IgD-negative memory B cell (primary cell): ENCODE data around the gene HPSE2. TPM values are rescaled to one million over a fixed set of nuclear protein-coding genes. Genes with fewer than 3 reads are reported as not detected.
"Not testable (repeated sequence)": the region's sequence is repeated elsewhere in the genome, so short reads cannot be mapped to it uniquely, and the experiment has no call there.

Experiments used
- H3K27ac Mint-ChIP-seq, 3 donors: one replicate each; pipeline ENCODE4 v1.8.0; 2020 to 2022; ENCODE audit warnings: mild to moderate bottlenecking in 3 of 3, mixed read lengths in 3 of 3, moderate library complexity in 1 of 3
- H3K27me3 Mint-ChIP-seq: one replicate; pipeline ENCODE4 v1.8.0; 2021; ENCODE audit warnings: mixed read lengths
- H3K36me3 Mint-ChIP-seq: one replicate; pipeline ENCODE4 v1.8.0; 2020; ENCODE audit warnings: mild to moderate bottlenecking, mixed read lengths
- H3K4me1 Mint-ChIP-seq, 3 donors: one replicate each; pipeline ENCODE4 v1.8.0; 2020 to 2022; ENCODE audit warnings: mixed read lengths in 3 of 3, mild to moderate bottlenecking in 1 of 3
- H3K4me3 Mint-ChIP-seq, 4 donors: one replicate each; pipeline ENCODE4 v1.8.0; 2020 to 2022; ENCODE audit warnings: mild to moderate bottlenecking in 4 of 4, mixed read lengths in 4 of 4, moderate library complexity in 3 of 4
- H3K9me3 Mint-ChIP-seq, 3 donors: one replicate each; pipeline ENCODE4 v1.8.0; 2020 to 2021; ENCODE audit warnings: mixed read lengths in 3 of 3, mild to moderate bottlenecking in 1 of 3
- polyA plus RNA-seq: library from polyadenylated mRNA; unstranded; fragments of 300-500 nt; fragmentation: Illumina TruSeq; gene quantifications from one replicate; pipeline ENCODE4 v1.2.3, GENCODE V29; 2021

Gene HPSE2
- polyA plus RNA-seq, 1 donor from 2014 or later, result not detected

- H3K27me3 Mint-ChIP-seq, result peaks cover 12% of the 10 kb centered on the region
- no peaks in the 10 kb centered on the region for H3K4me1 Mint-ChIP-seq
- no peak overlapping the region for H3K4me3 Mint-ChIP-seq
- no peaks in the 10 kb centered on the region for H3K36me3 Mint-ChIP-seq
- H3K9me3 Mint-ChIP-seq, result peaks cover 0 to 2% (median 0%) of the 10 kb centered on the region in 3 donors
- no peak overlapping the region for H3K27ac Mint-ChIP-seq
Observed at GRCh38 chr10:98533241-98533640, 702.4 kb downstream of the HPSE2 start.

- Mint-ChIP-seq H3K27ac (no peak overlapping the region), H3K4me1 (no peaks in the 10 kb centered on the region), H3K4me3 (no peak overlapping the region), H3K36me3 (no peaks in the 10 kb centered on the region), H3K27me3 (peaks cover 4% of the 10 kb centered on the region), H3K9me3 (no peaks in the 10 kb centered on the region)
Observed at GRCh38 chr10:98528805-98529183, 706.9 kb downstream of the HPSE2 start.

GRCh38 chr10:98528166-98528804 lies 707.4 kb downstream of the HPSE2 start:
- Mint-ChIP-seq H3K27ac (no peak overlapping the region), H3K4me1 (no peaks in the 10 kb centered on the region), H3K4me3 (no peak overlapping the region), H3K27me3 (peaks cover 2% of the 10 kb centered on the region), H3K36me3 (no peaks in the 10 kb centered on the region), H3K9me3 (no peaks in the 10 kb centered on the region)

- Mint-ChIP-seq H3K27me3 (no peaks in the 10 kb centered on the region), H3K36me3 (no peaks in the 10 kb centered on the region), H3K4me3 (no peak overlapping the region), H3K4me1 (no peaks in the 10 kb centered on the region), H3K27ac (no peak overlapping the region), H3K9me3 (peaks cover 0 to 2% (median 0%) of the 10 kb centered on the region in 3 donors)
Observed at GRCh38 chr10:98525969-98526368, 709.7 kb downstream of the HPSE2 start.

GRCh38 chr10:98524124-98524523 lies 711.5 kb downstream of the HPSE2 start:
- peaks cover 0 to 2% (median 0%) of the 10 kb centered on the region in 3 donors for H3K9me3 Mint-ChIP-seq
- H3K36me3 Mint-ChIP-seq, result no peaks in the 10 kb centered on the region
- H3K4me1 Mint-ChIP-seq, result no peaks in the 10 kb centered on the region
- no peak overlapping the region for H3K27ac Mint-ChIP-seq
- H3K4me3 Mint-ChIP-seq, result no peak overlapping the region
- no peaks in the 10 kb centered on the region for H3K27me3 Mint-ChIP-seq

GRCh38 chr10:98519841-98520240 lies 715.8 kb downstream of the HPSE2 start:
- H3K4me1 Mint-ChIP-seq, result peaks cover 0 to 3% (median 0%) of the 10 kb centered on the region in 3 donors
- no peaks in the 10 kb centered on the region for H3K36me3 Mint-ChIP-seq
- no peak overlapping the region for H3K4me3 Mint-ChIP-seq
- H3K9me3 Mint-ChIP-seq, result peaks cover 0 to 2% (median 0%) of the 10 kb centered on the region in 3 donors
- H3K27ac Mint-ChIP-seq, result no peak overlapping the region
- H3K27me3 Mint-ChIP-seq, result peaks cover 16% of the 10 kb centered on the region

- Mint-ChIP-seq H3K27ac (no peak overlapping the region), H3K27me3 (peaks cover 16% of the 10 kb centered on the region), H3K4me3 (no peak overlapping the region), H3K36me3 (no peaks in the 10 kb centered on the region), H3K9me3 (peaks cover 0 to 5% (median 0%) of the 10 kb centered on the region in 3 donors), H3K4me1 (peaks cover 0 to 3% (median 0%) of the 10 kb centered on the region in 3 donors)
Observed at GRCh38 chr10:98517672-98518071, 718.0 kb downstream of the HPSE2 start.

GRCh38 chr10:98516352-98516751 lies 719.3 kb downstream of the HPSE2 start:
- Mint-ChIP-seq H3K4me3 (no peak overlapping the region), H3K4me1 (peaks cover 0 to 3% (median 0%) of the 10 kb centered on the region in 3 donors), H3K27ac (no peak overlapping the region), H3K27me3 (peaks cover 16% of the 10 kb centered on the region), H3K36me3 (no peaks in the 10 kb centered on the region), H3K9me3 (peaks cover 0 to 5% (median 0%) of the 10 kb centered on the region in 3 donors)

- H3K27me3 Mint-ChIP-seq, result peaks cover 13% of the 10 kb centered on the region
- peaks cover 0 to 3% (median 0%) of the 10 kb centered on the region in 3 donors for H3K9me3 Mint-ChIP-seq
- no peaks in the 10 kb centered on the region for H3K36me3 Mint-ChIP-seq
- peaks cover 0 to 2% (median 0%) of the 10 kb centered on the region in 3 donors for H3K4me1 Mint-ChIP-seq
- H3K4me3 Mint-ChIP-seq, result no peak overlapping the region
- H3K27ac Mint-ChIP-seq, result no peak overlapping the region
Observed at GRCh38 chr10:98513704-98514103, 721.9 kb downstream of the HPSE2 start.

GRCh38 chr10:98511876-98512275 lies 723.8 kb downstream of the HPSE2 start:
- Mint-ChIP-seq H3K4me3 (no peak overlapping the region), H3K4me1 (no peaks in the 10 kb centered on the region), H3K27ac (no peak overlapping the region), H3K27me3 (peaks cover 9% of the 10 kb centered on the region), H3K36me3 (no peaks in the 10 kb centered on the region), H3K9me3 (peaks cover 0 to 3% (median 0%) of the 10 kb centered on the region in 3 donors)

- Mint-ChIP-seq H3K27me3 (peaks cover 4% of the 10 kb centered on the region), H3K9me3 (peaks cover 0 to 3% (median 0%) of the 10 kb centered on the region in 3 donors), H3K36me3 (no peaks in the 10 kb centered on the region), H3K27ac (no peak overlapping the region), H3K4me3 (no peak overlapping the region), H3K4me1 (no peaks in the 10 kb centered on the region)
Observed at GRCh38 chr10:98510412-98510995, 725.1 kb downstream of the HPSE2 start.

GRCh38 chr10:98509745-98510144 lies 725.9 kb downstream of the HPSE2 start:
- peaks cover 2% of the 10 kb centered on the region for H3K27me3 Mint-ChIP-seq
- H3K36me3 Mint-ChIP-seq, result no peaks in the 10 kb centered on the region
- peaks cover 0 to 3% (median 0%) of the 10 kb centered on the region in 3 donors for H3K9me3 Mint-ChIP-seq
- no peaks in the 10 kb centered on the region for H3K4me1 Mint-ChIP-seq
- no peak overlapping the region for H3K27ac Mint-ChIP-seq
- H3K4me3 Mint-ChIP-seq, result no peak overlapping the region

GRCh38 chr10:98502535-98502934 lies 733.1 kb downstream of the HPSE2 start:
- H3K36me3 Mint-ChIP-seq, H3K9me3 Mint-ChIP-seq, H3K27ac Mint-ChIP-seq, H3K4me3 Mint-ChIP-seq, H3K27me3 Mint-ChIP-seq, H3K4me1 Mint-ChIP-seq: not testable (repeated sequence)

- Mint-ChIP-seq H3K27ac (no peak overlapping the region), H3K4me1 (peaks cover 0 to 2% (median 1%) of the 10 kb centered on the region in 3 donors)
Observed at GRCh38 chr10:98492763-98493162, 742.9 kb downstream of the HPSE2 start.

GRCh38 chr10:98489561-98490481 lies 745.8 kb downstream of the HPSE2 start:
- no peak overlapping the region for H3K27ac Mint-ChIP-seq
- no peak overlapping the region for H3K4me3 Mint-ChIP-seq
- H3K9me3 Mint-ChIP-seq, result peaks cover 3 to 9% (median 4%) of the 10 kb centered on the region in 3 donors
- H3K4me1 Mint-ChIP-seq, result peaks cover 0 to 2% (median 1%) of the 10 kb centered on the region in 3 donors
- H3K36me3 Mint-ChIP-seq, result no peaks in the 10 kb centered on the region
- peaks cover 4% of the 10 kb centered on the region for H3K27me3 Mint-ChIP-seq

More at GRCh38 chr10:98492763-98493162, 742.9 kb downstream of the HPSE2 start:
- Mint-ChIP-seq H3K9me3 (peaks cover 10 to 22% (median 11%) of the 10 kb centered on the region in 3 donors), H3K36me3 (no peaks in the 10 kb centered on the region), H3K27me3 (peaks cover 5% of the 10 kb centered on the region), H3K4me3 (no peak overlapping the region)
